Common myeloid progenitor, CD34-positive (primary cell): ENCODE data around the gene DPPA4.
A peak's percentile ranks its signal among the peaks of the same experiment; 100 is the strongest.

ENCODE experiments used
- CTCF ChIA-PET: fragments of 350-600 bp; sonication (Branson Sonifier 250); formaldehyde crosslinking; loops from one replicate; lab custom pipeline; 2021; ENCODE audit warnings: antibody characterized with exemption; lab: Charles Lee
- POLR2A ChIA-PET: fragments of 350-600 bp; sonication (Branson Sonifier 250); formaldehyde crosslinking; loops from one replicate; lab custom pipeline; 2021; ENCODE audit warnings: antibody characterized with exemption; lab: Charles Lee
- DNase-seq, 3 donors: peaks; one replicate each; pipeline versions ENCODE4 v3.0.0 to v3.0.0-alpha.2; 2013
- H3K27ac ChIP-seq, 2 experiments: 1 replicate in 1 of 2; 2 replicates in 1 of 2; pipeline ENCODE4 v1.7.0; 2013; ENCODE audit warnings: inconsistent platforms in 2 of 2, low read length in 2 of 2, mild to moderate bottlenecking in 2 of 2, low read depth in 1 of 2, moderate library complexity in 1 of 2; ENCODE audit not compliant: severe bottlenecking in 2 of 2, insufficient read depth in 1 of 2, poor library complexity in 1 of 2
- H3K27me3 ChIP-seq, 5 experiments: replicated peaks in 2 of 5; 1 replicate in 3 of 5; 2 replicates in 2 of 5; pipeline versions ENCODE4 v1.6.1 to v1.7.0; 2013; ENCODE audit warnings: low read length in 4 of 5, mild to moderate bottlenecking in 2 of 5, moderate library complexity in 2 of 5, inconsistent platforms in 1 of 5; ENCODE audit not compliant: insufficient read depth in 5 of 5, control insufficient read depth in 4 of 5
- H3K36me3 ChIP-seq, 4 experiments: 1 replicate in 2 of 4; 2 replicates in 2 of 4; pipeline versions ENCODE4 v1.6.1 to v1.7.0; 2013; ENCODE audit warnings: low read length in 3 of 4, control low read depth in 1 of 4, mild to moderate bottlenecking in 1 of 4; ENCODE audit not compliant: control insufficient read depth in 4 of 4, insufficient read depth in 4 of 4
- H3K4me1 ChIP-seq, 4 experiments: 1 replicate in 3 of 4; 2 replicates in 1 of 4; pipeline versions ENCODE4 v1.6.1 to v1.7.1; 2013; ENCODE audit warnings: low read length in 3 of 4, mild to moderate bottlenecking in 3 of 4, control low read depth in 1 of 4, inconsistent platforms in 1 of 4, moderate library complexity in 1 of 4; ENCODE audit not compliant: control insufficient read depth in 4 of 4, insufficient read depth in 4 of 4; ENCODE audit errors: control extremely low read depth in 1 of 4
- H3K4me3 ChIP-seq, 7 experiments: 1 replicate in 4 of 7; 2 replicates in 3 of 7; pipeline versions ENCODE4 v1.5.1 to v1.7.0; 2013; ENCODE audit warnings: mild to moderate bottlenecking in 7 of 7, low read length in 6 of 7, moderate library complexity in 6 of 7, inconsistent platforms in 2 of 7, low read depth in 2 of 7, control low read depth in 1 of 7; ENCODE audit not compliant: insufficient read depth in 4 of 7, control insufficient read depth in 1 of 7; ENCODE audit errors: extremely low read depth in 1 of 7
- H3K9me3 ChIP-seq, 5 experiments: 1 replicate in 4 of 5; 2 replicates in 1 of 5; pipeline versions ENCODE4 v1.6.1 to v1.7.1; 2013; ENCODE audit warnings: low read length in 4 of 5, mild to moderate bottlenecking in 2 of 5, inconsistent platforms in 1 of 5, low read depth in 1 of 5, moderate library complexity in 1 of 5; ENCODE audit not compliant: control insufficient read depth in 4 of 5, insufficient read depth in 2 of 5; ENCODE audit errors: control extremely low read depth in 1 of 5
- WGBS: methylation state at CpG from one replicate; pipeline ENCODE4 v1.1.5; 2013; ENCODE audit not compliant: insufficient coverage; 5-methylcytosine and 5-hydroxymethylcytosine counted together

Gene DPPA4

DNA sequence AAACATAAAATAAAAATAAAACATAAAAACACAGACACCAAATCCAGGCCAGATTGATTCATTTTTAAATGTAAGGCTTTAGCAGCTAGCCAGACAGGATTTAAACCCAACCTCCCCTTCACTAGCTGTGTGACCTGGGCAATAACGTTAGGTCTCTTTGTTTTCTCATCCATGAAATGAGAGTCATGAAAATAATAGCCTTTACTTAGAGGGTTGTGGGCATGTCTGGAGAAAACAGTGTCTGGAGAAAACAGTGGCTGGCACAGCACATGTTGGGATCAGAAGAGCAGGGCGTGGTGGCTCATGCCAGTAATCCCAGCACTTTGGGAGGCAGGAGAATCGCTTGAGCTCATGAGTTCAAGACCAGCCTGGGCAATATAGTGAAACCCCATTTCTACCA lies 1.9 kb upstream of the DPPA4 start:
- Histone ChIP-seq H3K4me1 (peaks cover 4 to 27% (median 7%) of the 10 kb centered on the region in 4 experiments), H3K4me3 (no peak overlapping the region), H3K36me3 (no peaks in the 10 kb centered on the region), H3K27me3 (no peaks in the 10 kb centered on the region), H3K9me3 (no peaks in the 10 kb centered on the region), H3K27ac (no peak overlapping the region)
- DNase-seq = no peak
- ChIA-PET POLR2A (no interaction called here), CTCF (no interaction called here)
- 40% methylated on average over 1 of the region's 3 CpGs for WGBS

DNA sequence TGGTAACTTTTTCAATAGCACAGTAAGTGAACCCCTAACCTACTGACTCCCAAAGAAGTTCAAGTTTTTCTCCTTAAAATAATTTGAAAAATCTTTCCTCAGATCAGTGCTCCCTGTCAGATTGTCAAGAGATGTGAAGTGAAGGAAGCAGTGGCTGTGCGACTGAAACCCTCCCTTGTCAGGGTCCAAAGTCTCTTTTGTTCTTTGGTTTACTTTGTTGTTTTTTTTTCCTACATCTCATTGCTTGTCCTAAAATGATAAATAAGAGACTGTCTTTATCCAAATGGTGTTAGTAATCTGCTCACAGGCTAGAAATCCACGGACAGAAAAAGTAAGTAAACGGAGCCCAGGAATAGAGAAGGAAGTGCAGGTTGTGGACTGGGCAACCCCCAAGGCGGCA lies 976 bp upstream of the DPPA4 start:
- no peaks in the 10 kb centered on the region for H3K9me3 ChIP-seq
- peak in 2 of 3 donors; percentile 8 to 11 for DNase-seq
- WGBS = 5% methylated on average over 3 of the region's 4 CpGs
- peaks cover 4 to 32% (median 9%) of the 10 kb centered on the region in 4 experiments for H3K4me1 ChIP-seq
- H3K4me3 ChIP-seq = peak overlapping the region in 4 of 7 experiments; percentile 34 to 96 (median 88)
- H3K27me3 ChIP-seq = no peaks in the 10 kb centered on the region
- CTCF ChIA-PET = no interaction called here
- POLR2A ChIA-PET = no interaction called here
- no peak overlapping the region for H3K27ac ChIP-seq
- H3K36me3 ChIP-seq = peaks cover 0 to 6% (median 0%) of the 10 kb centered on the region in 4 experiments

DNA sequence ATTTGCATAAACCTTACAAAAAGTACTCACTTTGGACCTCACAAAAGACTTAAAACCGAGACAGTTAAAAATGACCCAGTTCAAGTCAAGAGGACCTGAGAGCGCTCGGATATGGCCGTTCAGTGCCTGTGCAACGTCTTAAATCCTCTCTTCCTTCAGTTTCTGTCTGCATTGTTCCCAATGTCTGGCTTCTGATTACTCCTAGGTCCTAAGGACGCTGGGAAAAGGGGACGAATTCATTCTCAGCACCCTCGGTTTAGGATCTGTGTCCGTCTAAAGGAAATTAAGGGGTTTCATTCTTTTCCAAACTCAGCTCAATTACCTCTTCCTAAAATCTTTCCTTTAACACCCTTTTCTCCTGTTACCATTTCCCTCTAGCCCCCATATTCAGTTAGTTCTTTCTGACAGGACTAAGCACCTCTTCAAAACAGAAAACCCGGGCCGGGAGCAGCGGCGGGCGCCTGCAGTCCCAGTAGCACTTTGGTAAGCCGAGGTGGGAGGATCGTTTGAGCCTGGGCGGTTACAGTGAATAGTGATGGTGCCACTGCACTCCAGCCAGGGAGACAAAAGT lies 970 bp downstream of the DPPA4 start:
- Histone ChIP-seq H3K27ac (peak overlapping the region; percentile 59 to 88), H3K4me3 (peak overlapping the region; percentile 47 to 97 (median 85)), H3K4me1 (peaks cover 4 to 32% (median 9%) of the 10 kb centered on the region in 4 experiments), H3K27me3 (no peaks in the 10 kb centered on the region), H3K9me3 (no peaks in the 10 kb centered on the region), H3K36me3 (peaks cover 0 to 18% (median 3%) of the 10 kb centered on the region in 4 experiments)
- 3% methylated on average over 13 of the region's 17 CpGs for WGBS
- POLR2A ChIA-PET = no interaction called here
- peak; percentile 54 to 83 (median 79) for DNase-seq
- CTCF ChIA-PET = no interaction called here

DNA sequence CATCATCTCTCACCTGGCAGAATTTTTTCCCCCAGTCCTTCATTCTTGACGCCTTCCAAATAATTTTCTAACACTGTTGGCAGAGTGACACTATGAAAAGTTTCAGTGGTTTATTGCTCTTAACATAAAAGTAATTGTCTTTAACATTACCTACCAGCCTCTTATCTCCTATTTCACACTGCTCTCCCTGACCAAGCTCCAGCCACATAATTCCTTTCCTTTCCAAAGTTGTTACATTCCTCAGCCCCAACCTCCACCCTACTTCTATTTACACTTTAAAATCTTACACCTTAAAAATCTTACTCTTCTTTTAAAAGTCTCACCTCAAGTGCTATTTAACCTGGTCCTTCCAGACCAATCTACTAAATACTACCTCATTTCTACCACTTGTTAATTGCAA lies 2.8 kb downstream of the DPPA4 start:
- no CpG with 5 or more reads among the region's 1 CpG for WGBS
- H3K4me1 ChIP-seq = peaks cover 4 to 32% (median 9%) of the 10 kb centered on the region in 4 experiments
- DNase-seq = no peak
- POLR2A ChIA-PET = no interaction called here
- no peaks in the 10 kb centered on the region for H3K9me3 ChIP-seq
- peak overlapping the region in 2 of 7 experiments; percentile 91 to 97 for H3K4me3 ChIP-seq
- H3K27me3 ChIP-seq = no peaks in the 10 kb centered on the region
- H3K36me3 ChIP-seq = peaks cover 1 to 26% (median 3%) of the 10 kb centered on the region in 4 experiments
- H3K27ac ChIP-seq = peak overlapping the region in 1 of 2 experiments; percentile 2
- CTCF ChIA-PET = no interaction called here

DNA sequence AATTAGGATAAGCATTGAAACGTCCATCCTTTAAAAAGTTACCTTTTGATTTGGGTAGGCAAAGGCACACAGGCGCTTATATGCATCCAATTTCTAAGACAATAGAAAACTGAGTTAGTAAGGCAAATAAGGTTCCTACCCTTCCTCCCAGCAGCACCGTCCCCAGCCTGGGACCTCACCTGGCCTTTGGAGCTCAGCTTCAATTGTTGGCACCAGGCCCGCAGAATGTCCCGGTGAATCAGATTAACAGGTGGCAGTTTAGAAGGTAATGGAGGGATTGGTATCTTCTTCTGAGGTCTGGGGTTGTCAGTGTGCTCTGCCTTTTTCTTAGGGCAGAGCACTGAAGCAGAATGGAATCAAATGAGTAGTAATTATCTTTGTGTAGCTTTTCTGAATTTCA lies 5.7 kb downstream of the DPPA4 start:
- Histone ChIP-seq H3K9me3 (no peaks in the 10 kb centered on the region), H3K4me3 (no peak overlapping the region), H3K27ac (no peak overlapping the region), H3K4me1 (peaks cover 0 to 25% (median 8%) of the 10 kb centered on the region in 4 experiments), H3K36me3 (peaks cover 4 to 48% (median 4%) of the 10 kb centered on the region in 4 experiments), H3K27me3 (no peaks in the 10 kb centered on the region)
- POLR2A ChIA-PET = no interaction called here
- 100% methylated on average over 5 of the region's 5 CpGs for WGBS
- CTCF ChIA-PET = no interaction called here
- no peak for DNase-seq

DNA sequence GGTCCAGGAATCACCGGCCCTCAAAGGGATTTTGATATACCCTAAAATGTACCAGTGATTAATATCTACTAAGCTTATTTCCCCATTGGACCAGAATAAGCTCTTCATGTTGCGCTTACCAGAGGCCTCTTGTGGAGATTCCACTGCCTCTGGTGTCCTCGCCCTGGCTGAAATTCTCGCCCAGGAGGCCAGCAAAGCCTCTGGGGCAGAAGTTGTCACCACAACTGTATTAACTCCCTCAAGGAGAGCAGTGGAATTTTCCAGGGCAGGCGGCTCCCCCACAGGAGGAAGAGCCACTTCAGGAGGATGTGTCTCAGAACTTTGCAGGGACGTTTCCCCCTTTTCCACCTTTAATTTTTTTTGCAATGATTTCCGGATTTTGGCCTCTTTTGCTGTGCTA lies 6.9 kb downstream of the DPPA4 start:
- Histone ChIP-seq H3K27ac (no peak overlapping the region), H3K4me3 (no peak overlapping the region), H3K27me3 (no peaks in the 10 kb centered on the region), H3K9me3 (no peaks in the 10 kb centered on the region), H3K36me3 (peaks cover 4 to 53% (median 4%) of the 10 kb centered on the region in 4 experiments), H3K4me1 (peaks cover 0 to 17% (median 4%) of the 10 kb centered on the region in 4 experiments)
- CTCF ChIA-PET = no interaction called here
- WGBS = 94% methylated on average over 5 of the region's 7 CpGs
- DNase-seq = no peak
- POLR2A ChIA-PET = no interaction called here

DNA sequence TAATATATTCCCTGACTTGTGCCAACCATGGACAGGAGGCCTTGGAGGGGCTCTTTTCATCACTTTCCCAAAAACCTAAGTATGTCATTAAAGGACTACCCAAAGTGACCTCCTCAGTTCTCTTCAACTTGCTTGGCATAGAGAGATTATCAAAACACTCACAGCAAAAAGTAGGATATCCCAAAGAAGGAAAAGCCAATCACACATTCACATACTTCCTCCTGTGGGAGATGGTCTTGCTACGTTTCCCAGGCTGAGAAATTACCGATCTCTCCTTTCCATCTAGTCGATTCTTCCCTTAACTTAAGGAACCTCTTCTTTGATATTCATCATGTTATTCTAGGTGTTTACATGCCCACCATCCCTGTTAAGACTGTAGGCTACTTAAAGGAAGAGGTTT lies 9.1 kb downstream of the DPPA4 start:
- DNase-seq = no peak
- Histone ChIP-seq H3K9me3 (no peaks in the 10 kb centered on the region), H3K4me1 (no peaks in the 10 kb centered on the region), H3K27me3 (no peaks in the 10 kb centered on the region), H3K27ac (no peak overlapping the region), H3K4me3 (no peak overlapping the region), H3K36me3 (peaks cover 4 to 47% (median 4%) of the 10 kb centered on the region in 4 experiments)
- POLR2A ChIA-PET = no interaction called here
- no CpG with 5 or more reads among the region's 3 CpGs for WGBS
- CTCF ChIA-PET = no interaction called here
